Right forelimb (tissue), 1 donor: ENCODE data around the gene IRF7.

ENCODE experiments used
- DNase-seq: peaks from one replicate; pipeline ENCODE4 v3.0.0-alpha.2; 2018

Gene IRF7

DNA sequence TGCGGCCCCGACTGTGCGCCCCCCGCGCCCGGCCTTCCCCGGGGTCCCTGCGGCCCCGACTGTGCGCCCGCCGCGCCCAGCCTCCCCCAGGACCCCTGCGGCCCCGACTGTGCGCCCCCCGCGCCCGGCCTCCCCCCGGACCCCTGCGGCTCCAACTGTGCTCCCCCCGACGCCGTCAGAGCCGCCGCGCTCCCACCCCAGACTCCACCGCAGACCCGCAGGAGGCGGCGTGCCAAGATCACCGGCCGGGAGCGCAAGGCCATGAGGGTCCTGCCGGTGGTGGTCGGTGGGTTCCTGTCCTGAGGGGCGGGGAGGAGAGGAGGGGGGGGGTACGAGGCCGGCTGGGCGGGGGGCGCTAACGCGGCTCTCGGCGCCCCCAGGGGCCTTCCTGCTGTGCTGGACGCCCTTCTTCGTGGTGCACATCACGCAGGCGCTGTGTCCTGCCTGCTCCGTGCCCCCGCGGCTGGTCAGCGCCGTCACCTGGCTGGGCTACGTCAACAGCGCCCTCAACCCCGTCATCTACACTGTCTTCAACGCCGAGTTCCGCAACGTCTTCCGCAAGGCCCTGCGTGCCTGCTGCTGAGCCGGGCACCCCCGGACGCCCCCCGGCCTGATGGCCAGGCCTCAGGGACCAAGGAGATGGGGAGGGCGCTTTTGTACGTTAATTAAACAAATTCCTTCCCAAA is 24.4 kb upstream of the IRF7 start:
- DNase-seq = no peak

GRCh38 chr11:639332-639955 is 23.7 kb upstream of the IRF7 start:
- DNase-seq = no peak

- no peak for DNase-seq
Observed at GRCh38 chr11:638631-639331, 23.0 kb upstream of the IRF7 start.

DNA sequence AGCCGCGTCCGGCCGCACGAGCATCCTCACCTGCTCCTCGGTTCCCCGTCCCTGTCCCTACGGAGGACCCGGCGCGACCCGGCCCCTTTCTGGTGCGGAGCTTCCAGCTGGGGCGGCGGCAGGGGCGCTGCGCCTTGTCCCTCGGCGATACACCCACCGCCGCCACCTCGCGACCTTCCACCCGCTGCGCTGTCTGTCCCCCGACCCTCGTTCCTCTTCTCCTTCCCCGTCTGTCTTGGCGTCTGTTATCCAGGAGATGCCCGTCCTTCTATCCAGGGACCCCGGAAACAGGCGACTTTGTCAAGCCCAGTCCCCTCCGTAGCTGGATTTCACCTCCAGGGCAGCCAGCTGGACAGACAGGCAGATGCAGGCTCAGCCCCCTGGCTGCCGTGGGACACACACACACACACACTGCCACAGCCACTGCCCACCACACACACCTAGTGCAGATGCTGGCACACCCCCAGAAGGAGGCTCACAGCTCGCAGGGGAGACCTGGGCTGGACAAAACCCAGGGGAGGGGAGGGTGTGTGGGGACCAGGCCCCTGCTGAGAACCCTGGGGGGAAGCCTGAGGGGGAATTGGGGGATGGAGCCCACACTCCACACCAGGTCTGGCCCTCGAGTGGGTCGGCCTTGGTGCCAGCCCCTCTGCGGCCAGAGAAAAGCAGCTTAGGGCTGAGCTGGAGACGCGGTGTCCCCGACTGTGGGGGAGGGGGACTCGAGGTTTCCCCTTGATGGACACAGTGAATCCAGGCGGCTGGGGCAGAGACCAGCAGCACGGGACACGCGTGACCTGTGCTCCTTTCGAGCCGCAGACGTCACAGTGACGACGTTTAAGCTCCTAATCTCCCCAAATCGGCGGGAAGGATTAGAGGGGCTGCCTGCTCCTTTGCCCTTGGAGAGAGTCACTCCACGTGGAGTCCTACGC is 22.1 kb upstream of the IRF7 start:
- DNase-seq = no peak

- no peak for DNase-seq
Observed at GRCh38 chr11:637333-637592, 21.5 kb upstream of the IRF7 start.

GRCh38 chr11:636511-637332 is 21.0 kb upstream of the IRF7 start, which contains the start of gene DRD4:
TSS of gene DRD4 (plus strand) at chr11:637269. CDS start at chr11:637305, 36 bp downstream.
- no peak for DNase-seq

DNA sequence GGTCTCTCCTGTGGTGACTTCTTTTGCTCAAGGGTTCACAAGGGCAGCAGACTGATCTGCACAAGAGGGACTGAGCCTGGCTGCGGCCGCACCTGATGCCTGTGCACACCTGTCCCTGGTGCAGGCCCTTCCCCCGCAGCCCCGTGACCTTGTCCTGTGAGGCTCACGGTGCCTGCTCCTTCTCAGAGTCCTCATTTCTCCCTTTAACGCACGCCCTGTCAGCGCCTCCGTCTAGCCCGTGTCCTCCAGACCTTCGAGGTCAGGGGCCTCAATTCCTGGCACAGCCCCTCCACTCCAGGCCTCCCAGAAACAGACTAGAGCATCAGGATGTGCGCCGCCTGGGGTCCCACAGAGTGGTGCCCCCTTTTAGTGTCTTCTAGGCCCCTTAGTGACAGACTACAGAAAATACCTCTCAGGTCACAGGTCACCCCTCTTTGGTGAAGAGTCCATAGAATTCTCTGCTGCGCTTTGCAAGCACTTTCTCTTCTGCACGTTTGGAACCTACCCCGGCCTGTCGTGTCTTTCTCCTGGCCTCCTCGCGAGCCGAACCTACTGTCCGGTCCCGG is 20.3 kb upstream of the IRF7 start:
- no peak for DNase-seq

DNA sequence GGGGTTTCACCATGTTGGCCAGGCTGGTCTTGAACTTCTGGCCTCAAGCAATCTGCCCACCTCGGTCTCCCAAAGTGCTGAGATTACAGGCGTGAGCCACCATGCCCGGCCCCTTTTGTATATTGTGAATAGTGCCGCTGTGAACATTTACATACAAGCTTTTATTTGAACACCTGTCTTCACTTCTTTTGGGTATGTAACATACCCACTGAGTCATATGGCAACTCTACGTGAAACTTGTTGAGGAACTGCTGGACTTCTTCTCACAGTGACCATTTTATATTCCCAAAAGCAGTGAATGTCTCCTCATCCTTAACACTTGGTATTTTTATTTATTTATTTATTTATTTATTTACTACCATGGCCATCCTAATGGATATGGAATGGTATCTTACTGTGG is 15.1 kb upstream of the IRF7 start:
- no peak for DNase-seq

- DNase-seq = no peak
Observed at GRCh38 chr11:629237-629583, 13.5 kb upstream of the IRF7 start.

- DNase-seq = no peak
Observed at GRCh38 chr11:628056-628455, 12.3 kb upstream of the IRF7 start.

DNA sequence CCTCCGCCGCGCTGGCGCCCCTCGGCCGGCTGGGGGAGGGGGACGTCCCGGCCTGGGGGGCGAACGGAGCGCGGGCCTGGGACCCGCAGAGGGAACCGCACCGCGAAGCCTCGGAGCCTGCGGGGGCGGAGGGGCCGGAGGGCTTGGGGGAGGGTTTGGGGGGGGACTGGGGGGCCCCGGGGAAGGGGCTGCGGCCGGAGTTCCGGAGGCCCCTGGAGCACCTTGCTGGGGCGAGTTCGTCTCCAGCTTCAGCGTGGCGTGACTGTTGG is 11.5 kb upstream of the IRF7 start:
- no peak for DNase-seq

- no peak for DNase-seq
Observed at GRCh38 chr11:626475-627307, 10.9 kb upstream of the IRF7 start, which contains the start of gene SCT. TSS of gene SCT (minus strand) at chr11:627181. CDS start at chr11:627143, 38 bp downstream.

DNA sequence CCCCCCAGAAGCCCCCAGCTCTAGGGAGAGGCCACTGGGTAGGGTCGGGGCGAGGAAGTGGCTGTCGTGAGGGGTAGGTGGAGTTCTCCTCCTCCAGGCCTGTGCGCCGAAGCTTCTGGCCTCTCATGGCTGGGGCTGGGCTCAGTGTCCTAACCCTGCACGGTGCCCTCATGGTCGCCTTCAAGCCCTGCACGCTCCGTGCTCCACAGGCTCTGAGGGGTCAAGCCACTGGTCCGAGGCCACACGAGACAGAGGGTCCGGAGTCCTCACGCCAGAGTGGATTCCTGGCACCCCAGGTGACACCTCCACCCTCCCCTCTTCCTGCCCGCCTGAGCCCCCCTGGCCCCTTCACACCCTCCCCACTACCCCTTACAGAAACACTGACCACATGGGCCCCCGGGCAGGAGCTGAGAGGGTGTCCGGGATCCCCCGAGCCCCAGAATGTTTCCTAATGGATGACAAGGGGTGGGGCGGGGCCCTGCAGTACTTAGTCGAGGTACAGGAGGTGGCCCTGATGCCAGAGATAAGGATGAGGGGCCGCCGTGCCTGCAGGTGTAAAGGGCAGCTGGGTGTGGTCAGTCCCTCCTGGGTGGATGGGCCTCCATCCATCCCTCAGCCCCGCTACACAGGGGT is 10.0 kb upstream of the IRF7 start:
- DNase-seq = no peak

DNA sequence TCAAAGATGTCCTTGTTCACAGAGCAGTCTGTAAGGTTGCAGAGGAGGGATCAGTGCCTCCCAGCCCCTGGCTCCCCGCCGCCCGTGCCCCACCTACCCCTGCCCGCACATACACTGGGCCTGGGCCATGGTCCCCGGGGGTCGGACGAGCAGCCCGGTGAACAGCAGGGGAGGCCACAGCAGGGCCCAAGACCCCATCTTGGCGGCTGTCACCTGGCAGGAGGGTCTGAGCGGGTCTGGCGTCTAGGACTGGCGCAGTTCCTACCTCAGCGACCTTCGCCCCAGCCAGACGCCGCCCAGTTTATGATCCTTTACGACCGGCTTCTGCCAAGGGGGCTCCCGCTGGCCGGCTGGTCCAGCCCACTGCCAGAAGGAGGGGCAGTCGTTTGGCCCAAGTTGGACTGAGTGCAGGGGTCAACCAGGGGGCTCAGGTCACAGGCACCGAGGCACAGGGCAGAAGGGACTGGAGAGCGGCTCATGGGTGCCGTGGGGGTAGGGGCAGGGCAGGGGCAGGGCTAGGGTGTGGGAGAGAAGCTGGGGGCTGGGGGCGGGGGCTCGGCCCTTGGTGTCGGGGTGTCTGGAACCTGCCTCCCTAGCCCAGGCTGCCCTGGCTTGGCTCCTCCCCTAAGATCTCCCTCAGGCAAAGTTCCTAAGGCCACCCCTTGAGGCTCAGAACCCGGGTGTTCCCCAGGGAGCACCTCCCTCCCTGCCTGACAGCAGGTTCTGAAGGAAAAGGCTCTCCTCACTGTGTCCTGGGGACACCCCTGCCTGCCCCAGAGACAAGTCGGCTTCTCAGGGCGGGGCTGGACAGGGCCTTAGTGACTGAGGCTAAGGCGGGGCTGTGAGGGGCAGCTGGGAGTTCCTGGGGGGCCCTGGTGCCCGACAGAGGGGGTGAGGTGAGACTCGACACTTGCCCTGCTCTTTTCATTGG is 9.2 kb upstream of the IRF7 start, which contains the start of gene CDHR5:
Gene CDHR5, minus strand, starts transcription at position 251 of the 931 bp plus-strand sequence. Its CDS starts 53 bp downstream, at position 198.
- no peak for DNase-seq

- DNase-seq = no peak
Observed at GRCh38 chr11:623999-624704, 8.4 kb upstream of the IRF7 start.

DNA sequence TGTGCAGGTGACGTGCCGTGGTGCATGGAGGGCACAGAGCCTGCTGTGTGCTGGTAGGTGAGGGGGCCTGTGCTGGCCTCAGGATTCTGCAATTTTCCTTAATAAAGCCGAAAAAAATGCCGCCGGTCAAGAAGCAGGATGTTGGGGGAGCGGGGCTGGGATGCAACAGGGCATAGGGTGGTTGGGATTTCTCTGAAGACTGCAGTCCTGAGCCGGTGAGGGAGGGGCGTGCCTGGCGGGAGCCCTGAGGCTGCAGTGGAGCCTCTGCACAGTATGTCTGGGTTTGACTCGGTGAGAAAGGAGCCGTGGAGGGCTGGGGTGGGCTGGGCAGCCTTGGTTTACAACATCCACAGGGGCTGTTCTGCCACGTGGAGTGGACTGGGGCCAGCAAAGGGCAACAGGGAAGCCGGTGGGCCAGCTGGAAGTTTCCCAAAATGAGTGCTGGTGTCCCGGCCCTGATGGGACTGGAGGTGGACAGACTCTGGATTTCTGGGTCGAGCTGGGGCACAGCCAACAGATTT is 7.7 kb upstream of the IRF7 start:
- no peak for DNase-seq

- no peak for DNase-seq
Observed at GRCh38 chr11:621838-622237, 6.1 kb upstream of the IRF7 start.

DNA sequence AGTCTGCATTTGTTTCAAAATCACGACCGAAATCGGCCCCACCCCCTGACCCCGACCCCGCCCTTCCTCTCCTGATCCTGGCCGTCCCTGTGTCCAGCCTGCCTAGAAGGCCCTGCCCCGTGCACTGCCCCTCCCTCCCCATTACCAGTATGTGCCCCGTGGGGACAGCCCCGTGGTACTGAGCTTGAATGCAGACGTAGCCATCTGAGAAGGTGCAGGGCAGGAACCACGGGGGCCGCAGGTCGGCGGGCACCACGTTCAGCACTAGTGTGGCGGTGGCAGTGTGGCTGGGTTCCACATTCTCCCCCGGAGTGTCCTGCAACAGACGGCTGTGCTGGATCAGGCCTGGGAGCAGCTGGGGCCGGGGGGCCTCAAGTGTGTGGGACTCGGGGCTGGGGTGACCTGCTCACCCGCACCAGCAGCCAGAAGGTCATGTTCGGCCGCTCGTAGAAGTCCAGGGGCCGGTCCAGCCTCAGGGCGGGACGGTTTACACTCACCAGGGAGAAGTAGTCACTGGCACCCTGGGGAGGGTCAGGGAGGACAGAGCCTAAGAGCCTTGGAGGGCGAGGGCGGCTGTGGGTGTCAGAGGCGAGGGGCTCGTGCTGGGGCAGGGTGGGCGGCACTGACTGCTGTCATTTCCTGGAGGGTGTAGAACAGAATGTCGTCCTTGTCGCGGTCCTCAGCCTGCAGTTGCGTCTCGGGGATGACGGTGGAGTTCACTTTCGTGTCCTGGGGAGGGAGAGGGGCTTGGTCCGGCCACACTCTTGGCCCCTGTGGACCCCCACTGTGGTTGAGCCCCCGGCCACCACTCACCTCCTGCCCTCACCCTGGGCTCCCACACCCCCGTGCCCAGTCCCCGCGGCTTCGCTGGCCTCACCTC is 5.4 kb upstream of the IRF7 start:
- peak; percentile 32 for DNase-seq
